ENCODE measurements around the gene FLOT1.
"Not testable (repeated sequence)": the region's sequence is repeated elsewhere in the genome, so short reads cannot be mapped to it uniquely, and the experiment has no call there.

Gene FLOT1

DNA sequence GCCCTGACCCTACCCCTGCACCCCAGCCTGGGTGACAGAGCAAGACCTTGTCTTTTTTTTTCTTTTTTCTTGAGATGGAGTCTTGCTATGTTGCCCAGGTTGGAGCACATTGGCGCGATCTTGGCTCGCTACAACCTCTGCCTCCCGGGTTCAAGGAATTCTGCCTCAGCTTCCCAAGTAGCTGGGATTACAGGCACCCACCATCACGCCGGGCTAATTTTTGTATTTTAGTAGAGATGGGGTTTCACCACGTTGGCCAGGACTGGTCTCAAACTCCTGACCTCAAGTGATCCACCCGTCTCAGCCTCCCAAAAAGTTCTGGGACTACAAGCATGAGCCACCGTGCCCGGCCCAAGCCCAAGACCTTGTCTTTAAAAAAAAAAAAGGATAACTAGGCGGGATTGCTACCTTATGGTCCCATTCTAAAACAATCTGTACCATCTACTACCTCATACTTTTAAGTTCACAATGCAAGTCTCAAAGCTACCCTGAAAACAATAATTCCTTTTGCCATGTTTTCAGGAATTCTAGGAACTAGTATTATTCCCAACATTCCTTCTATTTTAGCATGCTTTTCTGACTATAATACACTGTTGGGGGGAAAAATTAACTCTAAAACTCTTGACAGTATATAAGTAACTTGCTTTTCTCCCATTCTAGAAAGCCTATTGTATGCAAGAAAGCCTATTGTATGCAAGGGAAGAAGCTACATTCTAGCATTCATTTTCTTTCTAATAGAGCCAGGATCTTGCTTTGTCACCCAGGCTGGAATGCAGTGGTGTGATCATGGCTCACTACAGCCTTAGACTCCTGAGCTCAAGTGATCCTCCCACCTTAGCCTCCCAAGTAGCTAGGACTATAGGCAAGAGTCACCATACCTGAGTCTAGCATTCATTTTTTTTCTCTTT is 15.7 kb downstream of the FLOT1 start:
- in situ Hi-C loops (cut with HindIII; ENCODE audit: low pct_ligation_motif_present, low pct_unique_long_range_greater_than_20kb, low sequenced_read_pairs), result no loop called here
- DNase-seq, result no peak

DNA sequence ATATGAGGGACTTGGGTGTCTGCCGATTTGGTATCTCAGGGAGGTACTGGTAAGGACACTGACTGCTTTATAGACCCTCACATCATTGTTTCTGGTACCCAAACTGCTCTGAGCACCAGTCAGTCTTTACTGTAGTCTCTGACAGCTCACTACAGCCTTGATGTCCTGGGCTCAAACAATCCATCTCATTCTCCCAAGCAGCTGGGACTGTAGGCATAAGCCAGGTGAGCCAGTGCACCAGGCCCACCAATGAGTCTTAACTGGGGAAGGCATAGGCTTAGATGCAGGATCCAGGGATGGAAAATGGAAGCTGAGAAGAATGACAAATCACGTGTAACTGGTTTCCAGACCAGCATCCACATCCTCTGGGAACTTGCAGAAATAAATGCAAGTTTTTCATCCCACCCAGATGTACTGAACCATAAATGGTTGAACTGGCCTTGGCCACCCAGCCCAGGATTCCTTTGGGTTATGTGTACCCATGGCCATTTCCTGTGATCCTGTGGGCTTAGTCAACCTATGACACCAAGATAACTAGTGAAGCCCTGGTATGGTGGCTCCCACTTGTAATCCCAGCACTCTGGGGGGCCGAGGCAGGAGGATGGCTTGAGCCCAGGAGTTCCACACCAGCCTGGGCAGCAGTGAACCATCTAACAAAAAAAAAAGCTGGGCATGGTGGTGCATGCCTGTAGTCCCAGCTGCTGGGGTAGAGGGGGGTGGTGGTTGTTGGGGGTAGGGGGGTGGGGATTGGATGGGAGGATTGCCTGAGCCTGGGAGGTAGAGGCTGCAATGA is 16.6 kb downstream of the FLOT1 start:
- peak; percentile 40 for DNase-seq
- in situ Hi-C loops (cut with HindIII; ENCODE audit: low pct_ligation_motif_present, low pct_unique_long_range_greater_than_20kb, low sequenced_read_pairs), result no loop called here

- in situ Hi-C loops (cut with HindIII; ENCODE audit: low pct_ligation_motif_present, low pct_unique_long_range_greater_than_20kb, low sequenced_read_pairs), result no loop called here
- DNase-seq, result no peak
These were observed 17.4 kb downstream of the FLOT1 start for GRCh38 chr6:30724906-30725667.

GRCh38 chr6:30723843-30724741 is 18.4 kb downstream of the FLOT1 start:
- in situ Hi-C loops (cut with HindIII; ENCODE audit: low pct_ligation_motif_present, low pct_unique_long_range_greater_than_20kb, low sequenced_read_pairs); DNase-seq: not testable (repeated sequence)

DNA sequence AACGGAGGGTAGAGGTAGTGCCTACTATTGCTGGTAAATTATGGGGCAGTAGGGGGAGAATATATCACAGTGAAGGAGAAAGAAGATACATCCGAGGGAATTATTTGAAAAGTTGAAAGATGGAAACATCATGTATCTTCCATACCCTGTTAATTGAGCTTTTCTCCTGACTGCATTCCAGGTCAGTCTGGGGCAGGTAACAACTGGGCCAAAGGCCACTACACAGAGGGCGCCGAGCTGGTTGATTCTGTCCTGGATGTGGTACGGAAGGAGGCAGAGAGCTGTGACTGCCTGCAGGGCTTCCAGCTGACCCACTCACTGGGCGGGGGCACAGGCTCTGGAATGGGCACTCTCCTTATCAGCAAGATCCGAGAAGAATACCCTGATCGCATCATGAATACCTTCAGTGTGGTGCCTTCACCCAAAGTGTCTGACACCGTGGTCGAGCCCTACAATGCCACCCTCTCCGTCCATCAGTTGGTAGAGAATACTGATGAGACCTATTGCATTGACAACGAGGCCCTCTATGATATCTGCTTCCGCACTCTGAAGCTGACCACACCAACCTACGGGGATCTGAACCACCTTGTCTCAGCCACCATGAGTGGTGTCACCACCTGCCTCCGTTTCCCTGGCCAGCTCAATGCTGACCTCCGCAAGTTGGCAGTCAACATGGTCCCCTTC is 19.2 kb downstream of the FLOT1 start:
- in situ Hi-C loops (cut with HindIII; ENCODE audit: low pct_ligation_motif_present, low pct_unique_long_range_greater_than_20kb, low sequenced_read_pairs); DNase-seq: not testable (repeated sequence)

DNA sequence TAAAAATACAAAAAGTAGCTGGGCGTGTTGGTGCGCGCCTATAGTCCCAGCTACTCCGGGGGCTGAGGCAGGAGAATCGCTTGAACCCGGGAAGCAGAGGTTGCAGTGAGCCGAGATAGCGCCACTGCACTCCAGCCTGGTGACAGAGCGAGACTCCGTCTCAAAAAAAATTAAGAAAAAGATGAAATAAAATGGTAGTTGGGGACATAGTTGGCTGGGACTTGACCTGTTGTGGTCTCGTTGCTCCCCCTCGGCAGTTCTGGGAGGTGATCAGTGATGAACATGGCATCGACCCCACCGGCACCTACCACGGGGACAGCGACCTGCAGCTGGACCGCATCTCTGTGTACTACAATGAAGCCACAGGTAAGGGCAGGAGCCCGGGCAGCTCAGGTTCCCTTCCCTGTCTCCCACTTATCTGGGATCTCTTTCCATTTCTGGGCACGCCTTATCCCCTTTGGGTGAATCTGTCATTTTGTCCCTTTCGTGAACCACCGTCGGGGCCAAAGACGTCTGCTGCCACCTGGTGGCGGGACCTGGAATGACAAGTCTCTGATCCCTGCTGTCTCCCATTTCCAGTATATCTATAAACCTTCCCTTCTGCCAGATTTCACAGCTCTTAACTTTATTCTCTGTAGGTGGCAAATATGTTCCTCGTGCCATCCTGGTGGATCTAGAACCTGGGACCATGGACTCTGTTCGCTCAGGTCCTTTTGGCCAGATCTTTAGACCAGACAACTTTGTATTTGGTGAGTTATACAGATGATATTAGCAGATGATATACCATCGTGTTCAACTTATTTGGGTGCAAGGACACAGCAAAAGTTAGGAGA is 20.0 kb downstream of the FLOT1 start:
- peak; percentile 73 for DNase-seq
- in situ Hi-C loops (cut with HindIII; ENCODE audit: low pct_ligation_motif_present, low pct_unique_long_range_greater_than_20kb, low sequenced_read_pairs), result no loop called here

- DNase-seq; in situ Hi-C loops (cut with HindIII; ENCODE audit: low pct_ligation_motif_present, low pct_unique_long_range_greater_than_20kb, low sequenced_read_pairs): not testable (repeated sequence)
These were observed 20.5 kb downstream of the FLOT1 start for GRCh38 chr6:30722025-30722279.

GRCh38 chr6:30721198-30722024 is 21.1 kb downstream of the FLOT1 start:
- in situ Hi-C loops (cut with HindIII; ENCODE audit: low pct_ligation_motif_present, low pct_unique_long_range_greater_than_20kb, low sequenced_read_pairs), result no loop called here
- peak; percentile 86 for DNase-seq

- in situ Hi-C loops (cut with HindIII; ENCODE audit: low pct_ligation_motif_present, low pct_unique_long_range_greater_than_20kb, low sequenced_read_pairs), result no loop called here
- peak; percentile 58 for DNase-seq
These were observed 21.7 kb downstream of the FLOT1 start for GRCh38 chr6:30720738-30721197.

- in situ Hi-C loops (cut with HindIII; ENCODE audit: low pct_ligation_motif_present, low pct_unique_long_range_greater_than_20kb, low sequenced_read_pairs), result no loop called here
- DNase-seq, result peak; percentile 95
These were observed 22.4 kb downstream of the FLOT1 start, which contains the start of gene TUBB for GRCh38 chr6:30719791-30720737. Gene TUBB, plus strand, starts transcription at chr6:30720352. Its CDS starts 155 bp downstream, at chr6:30720507.

DNA sequence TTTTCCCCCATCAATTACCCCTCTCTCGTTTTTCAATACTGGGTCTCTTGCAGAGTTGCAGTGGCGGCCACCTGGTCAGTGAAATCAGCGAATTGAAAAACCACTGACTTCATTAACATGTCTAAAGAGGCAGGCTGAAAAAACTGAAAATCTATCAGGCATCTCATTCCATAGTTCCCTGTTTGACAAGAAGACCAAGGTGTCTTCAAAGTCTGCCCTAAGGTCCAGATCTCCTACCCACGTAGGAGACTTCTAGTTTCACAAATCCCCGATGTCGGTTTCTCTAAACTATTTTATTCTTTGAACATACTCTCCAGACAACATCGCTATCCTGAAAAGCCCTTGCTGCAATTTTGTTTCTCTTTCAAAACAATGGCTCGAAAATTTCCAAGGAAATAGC is 23.1 kb downstream of the FLOT1 start:
- in situ Hi-C loops (cut with HindIII; ENCODE audit: low pct_ligation_motif_present, low pct_unique_long_range_greater_than_20kb, low sequenced_read_pairs), result no loop called here

DNA sequence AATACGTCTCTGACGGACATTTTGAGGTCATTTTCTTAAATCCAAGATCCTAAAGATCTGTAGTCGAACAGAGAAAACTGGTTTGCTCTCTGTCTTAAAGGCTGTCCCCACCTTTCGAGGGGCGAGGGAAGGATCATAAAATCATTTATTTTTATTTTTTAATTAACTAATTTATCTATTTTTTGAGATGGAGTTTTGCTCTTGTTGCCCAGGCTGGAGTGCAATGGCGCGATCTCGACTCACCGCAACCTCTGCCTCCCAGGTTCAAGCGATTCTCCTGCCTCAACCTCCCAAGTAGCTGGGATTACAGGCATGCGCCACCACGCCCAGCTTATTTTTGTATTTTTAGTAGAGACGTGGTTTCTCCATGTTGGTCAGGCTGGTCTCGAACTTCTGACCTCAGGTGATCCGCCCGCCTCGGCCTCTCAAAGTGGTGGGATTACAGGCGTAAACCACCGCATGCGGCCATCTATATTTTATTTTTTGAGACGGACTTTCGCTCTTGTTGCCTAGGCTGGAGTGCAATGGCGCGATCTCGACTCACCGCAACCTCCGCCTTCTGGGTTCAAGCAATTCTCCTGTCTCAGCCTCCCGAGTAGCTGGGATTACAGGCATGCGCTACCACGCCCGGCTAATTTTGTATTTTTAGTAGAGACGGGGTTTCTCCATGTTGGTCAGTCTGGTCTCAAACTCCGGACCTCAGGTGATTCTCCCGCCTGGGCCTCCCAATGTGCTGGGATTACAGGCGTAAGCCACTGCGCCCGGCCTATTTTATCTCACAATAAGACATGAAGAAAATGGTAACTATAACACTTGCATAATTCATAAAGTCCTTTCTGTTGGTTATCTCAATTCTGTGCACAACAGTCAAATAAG is 24.4 kb downstream of the FLOT1 start:
- DNase-seq; in situ Hi-C loops (cut with HindIII; ENCODE audit: low pct_ligation_motif_present, low pct_unique_long_range_greater_than_20kb, low sequenced_read_pairs): not testable (repeated sequence)

More for the DNA sequence above, 23.1 kb downstream of the FLOT1 start:
- DNase-seq, result peak; percentile 25

GRCh38 chr6:30717129-30717844 is 25.2 kb downstream of the FLOT1 start, which contains the start of gene MDC1:
Gene MDC1, minus strand, starts transcription at chr6:30717281. Its CDS starts 2,106 bp downstream, at chr6:30715175.
- in situ Hi-C loops (cut with HindIII; ENCODE audit: low pct_ligation_motif_present, low pct_unique_long_range_greater_than_20kb, low sequenced_read_pairs), result no loop called here
- DNase-seq, result peak; percentile 98

GRCh38 chr6:30716879-30717128 is 25.7 kb downstream of the FLOT1 start:
- DNase-seq, result no peak
- in situ Hi-C loops (cut with HindIII; ENCODE audit: low pct_ligation_motif_present, low pct_unique_long_range_greater_than_20kb, low sequenced_read_pairs), result no loop called here

Measured in ACHN (cell line).